ENCODE measurements around the gene DIPK1C.

DNA sequence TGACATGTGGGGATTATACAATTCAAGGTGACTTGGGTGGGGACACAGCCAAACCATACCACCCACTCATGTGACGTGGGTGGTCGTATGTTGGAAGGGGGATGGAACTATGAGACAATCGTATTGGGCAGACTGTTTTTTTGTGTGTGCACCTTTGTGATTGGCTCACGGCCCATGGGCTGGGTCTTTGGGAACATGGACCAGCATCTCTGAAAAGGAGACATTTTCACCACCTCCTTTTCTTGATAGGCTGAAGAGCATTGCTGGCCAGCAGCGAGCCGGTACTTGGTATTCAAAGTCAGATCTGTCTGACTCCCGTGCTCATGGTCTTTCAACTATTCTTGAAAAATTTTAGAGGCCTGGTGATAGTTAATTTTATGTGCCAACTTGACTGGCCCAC is 62.1 kb downstream of the DIPK1C start:
- TF ChIP-seq, protein P1, sequence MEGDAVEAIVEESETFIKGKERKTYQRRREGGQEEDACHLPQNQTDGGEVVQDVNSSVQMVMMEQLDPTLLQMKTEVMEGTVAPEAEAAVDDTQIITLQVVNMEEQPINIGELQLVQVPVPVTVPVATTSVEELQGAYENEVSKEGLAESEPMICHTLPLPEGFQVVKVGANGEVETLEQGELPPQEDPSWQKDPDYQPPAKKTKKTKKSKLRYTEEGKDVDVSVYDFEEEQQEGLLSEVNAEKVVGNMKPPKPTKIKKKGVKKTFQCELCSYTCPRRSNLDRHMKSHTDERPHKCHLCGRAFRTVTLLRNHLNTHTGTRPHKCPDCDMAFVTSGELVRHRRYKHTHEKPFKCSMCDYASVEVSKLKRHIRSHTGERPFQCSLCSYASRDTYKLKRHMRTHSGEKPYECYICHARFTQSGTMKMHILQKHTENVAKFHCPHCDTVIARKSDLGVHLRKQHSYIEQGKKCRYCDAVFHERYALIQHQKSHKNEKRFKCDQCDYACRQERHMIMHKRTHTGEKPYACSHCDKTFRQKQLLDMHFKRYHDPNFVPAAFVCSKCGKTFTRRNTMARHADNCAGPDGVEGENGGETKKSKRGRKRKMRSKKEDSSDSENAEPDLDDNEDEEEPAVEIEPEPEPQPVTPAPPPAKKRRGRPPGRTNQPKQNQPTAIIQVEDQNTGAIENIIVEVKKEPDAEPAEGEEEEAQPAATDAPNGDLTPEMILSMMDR (IDR thresholded peaks at IDR 0.05) = no peak
- TF ChIP-seq POLR2A (IDR thresholded peaks at IDR 0.05) = no peak
